DOHH2 (cell line): Measurements from ENCODE around the gene FLRT1.

Source experiments
- EZH2phosphoT487 ChIP-seq: fragments of 200-600 bp; sonication (generic); IDR thresholded peaks from 2 replicates; pipeline ENCODE4 v1.6.1; 2017; ENCODE audit warnings: borderline replicate concordance, mild to moderate bottlenecking, antibody characterized with exemption, low read length, moderate library complexity, mixed read lengths
- TF ChIP-seq, protein P1 (sequence below): fragments of 200-600 bp; sonication (generic); IDR thresholded peaks from one replicate; pipeline ENCODE4 v1.5.1; 2014; ENCODE audit warnings: antibody characterized with exemption, mild to moderate bottlenecking, low read depth, low read length; ENCODE audit not compliant: poor library complexity, severe bottlenecking

DNA sequence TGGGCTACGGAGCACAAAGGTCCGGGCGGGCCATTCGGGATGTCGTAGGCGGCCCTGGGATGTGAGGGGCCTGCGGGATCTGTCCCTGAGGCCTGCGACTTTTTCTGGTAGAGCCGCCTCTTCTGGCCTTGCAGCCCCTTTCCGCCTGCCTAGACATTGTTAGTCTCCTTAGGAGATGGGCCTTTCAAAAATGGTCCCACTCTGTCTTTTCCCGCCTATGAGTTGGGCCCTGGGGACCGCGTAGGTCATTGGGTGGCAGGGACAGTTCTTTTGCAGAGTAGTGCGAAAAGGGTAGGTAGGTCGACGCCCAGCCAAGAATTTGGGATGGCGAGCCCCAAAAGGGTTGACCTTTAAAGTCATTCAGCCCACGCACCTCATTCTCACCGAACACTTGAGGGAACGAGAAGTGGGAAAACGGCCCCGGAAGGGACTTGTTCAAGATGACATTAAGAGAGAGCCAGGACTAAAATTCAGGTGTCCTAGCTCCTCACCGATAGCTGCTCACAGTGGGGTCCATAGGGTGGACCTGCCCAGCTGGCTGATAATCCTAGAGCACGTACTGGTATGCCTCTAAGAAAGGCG, 48.7 kb upstream of the FLRT1 start:
- TF ChIP-seq, protein P1, sequence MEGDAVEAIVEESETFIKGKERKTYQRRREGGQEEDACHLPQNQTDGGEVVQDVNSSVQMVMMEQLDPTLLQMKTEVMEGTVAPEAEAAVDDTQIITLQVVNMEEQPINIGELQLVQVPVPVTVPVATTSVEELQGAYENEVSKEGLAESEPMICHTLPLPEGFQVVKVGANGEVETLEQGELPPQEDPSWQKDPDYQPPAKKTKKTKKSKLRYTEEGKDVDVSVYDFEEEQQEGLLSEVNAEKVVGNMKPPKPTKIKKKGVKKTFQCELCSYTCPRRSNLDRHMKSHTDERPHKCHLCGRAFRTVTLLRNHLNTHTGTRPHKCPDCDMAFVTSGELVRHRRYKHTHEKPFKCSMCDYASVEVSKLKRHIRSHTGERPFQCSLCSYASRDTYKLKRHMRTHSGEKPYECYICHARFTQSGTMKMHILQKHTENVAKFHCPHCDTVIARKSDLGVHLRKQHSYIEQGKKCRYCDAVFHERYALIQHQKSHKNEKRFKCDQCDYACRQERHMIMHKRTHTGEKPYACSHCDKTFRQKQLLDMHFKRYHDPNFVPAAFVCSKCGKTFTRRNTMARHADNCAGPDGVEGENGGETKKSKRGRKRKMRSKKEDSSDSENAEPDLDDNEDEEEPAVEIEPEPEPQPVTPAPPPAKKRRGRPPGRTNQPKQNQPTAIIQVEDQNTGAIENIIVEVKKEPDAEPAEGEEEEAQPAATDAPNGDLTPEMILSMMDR: no peak
- no peak for TF ChIP-seq EZH2phosphoT487
